Spleen (tissue), 11 donors: ENCODE data around the gene DNAJA2. TPM values are rescaled to one million over a fixed set of nuclear protein-coding genes. Genes with fewer than 3 reads are reported as not detected.

ENCODE experiments used
- DNase-seq: peaks from one replicate; pipeline ENCODE4 v3.0.0-alpha.2; 2020
- H3K27ac ChIP-seq, 8 donors: fragments of 200-600 bp; sonication (generic) in 7 of 8; 1 replicate in 4 of 8; 2 replicates in 4 of 8; pipeline versions ENCODE4 v1.5.0 to v1.8.0; 2016 to 2021; ENCODE audit warnings: inconsistent platforms in 4 of 8, mild to moderate bottlenecking in 4 of 8, moderate library complexity in 1 of 8
- H3K27me3 ChIP-seq, 7 donors: fragments of 200-600 bp; sonication (generic) in 6 of 7; replicated peaks in 1 of 7; 1 replicate in 4 of 7; 2 replicates in 3 of 7; pipeline versions ENCODE4 v1.5.0 to v1.8.0; 2016 to 2021; ENCODE audit warnings: inconsistent platforms in 3 of 7, mild to moderate bottlenecking in 1 of 7
- H3K36me3 ChIP-seq, 6 donors: fragments of 200-600 bp; sonication (generic) in 5 of 6; 1 replicate in 4 of 6; 2 replicates in 2 of 6; pipeline versions ENCODE4 v1.5.0 to v1.8.0; 2016 to 2021; ENCODE audit warnings: inconsistent platforms in 2 of 6
- H3K4me1 ChIP-seq, 6 donors: fragments of 200-600 bp; sonication (generic) in 5 of 6; 1 replicate in 3 of 6; 2 replicates in 3 of 6; pipeline versions ENCODE4 v1.5.0 to v1.8.0; 2016 to 2021; ENCODE audit warnings: inconsistent platforms in 3 of 6
- H3K4me3 ChIP-seq, 8 donors: fragments of 200-600 bp; sonication (generic) in 7 of 8; 1 replicate in 4 of 8; 2 replicates in 4 of 8; pipeline versions ENCODE4 v1.5.0 to v1.8.0; 2016 to 2021; ENCODE audit warnings: inconsistent platforms in 4 of 8, mild to moderate bottlenecking in 4 of 8, moderate library complexity in 2 of 8
- H3K9me3 ChIP-seq, 8 donors: fragments of 200-600 bp; sonication (generic) in 7 of 8; 1 replicate in 4 of 8; 2 replicates in 4 of 8; pipeline versions ENCODE4 v1.5.0 to v1.8.0; 2016 to 2021; ENCODE audit warnings: inconsistent platforms in 4 of 8
- POLR2A ChIP-seq, 3 donors: fragments of 450-650 bp; IDR thresholded peaks; one replicate each; pipeline ENCODE4 v1.5.1; 2017; ENCODE audit warnings: antibody characterized with exemption in 3 of 3, mild to moderate bottlenecking in 1 of 3
- POLR2AphosphoS5 ChIP-seq, 3 donors: sonication (generic); formaldehyde crosslinking; IDR thresholded peaks; one replicate each; pipeline ENCODE4 v1.5.1; 2017; ENCODE audit warnings: antibody characterized with exemption in 3 of 3
- WGBS, 5 donors: extraction: QIAGEN DNeasy Blood & Tissue Kit in 3 of 5; methylation state at CpG; one replicate each; pipeline versions ENCODE4 v1.1.5 to v1.1.7; 2013 to 2018; 5-methylcytosine and 5-hydroxymethylcytosine counted together
- intact Hi-C: fragments of 100-400 bp; cut with DNase I; formaldehyde crosslinking; loops from one replicate; pipeline ENCODE4 v1.15.0; 2023; ENCODE audit warnings: low total_unique reads
- polyA plus RNA-seq, 3 donors: library from polyadenylated mRNA; stranded (reverse); fragments of 200-250 nt; gene quantifications; one replicate each; pipeline ENCODE4 v1.2.1, GENCODE V29; 2013
- total RNA-seq, 7 donors: library from RNA; depleted of rRNA in 3 of 7; stranded (reverse); fragments of >200 nt in 3 of 7; fragmentation: NEBNext Ultra II Directional in 4 of 7; extraction: Animal tissue kit (Norgen Biotek cat#: 25700) in 4 of 7; gene quantifications; one replicate each; pipeline versions ENCODE4 v1.1.0 to v1.2.1, GENCODE V29; 2016 to 2021
- TF ChIP-seq, protein P1 (sequence below), 11 experiments: fragments of 200-600 bp in 7 of 11; fragments of 450-650 bp in 4 of 11; sonication (generic) in 4 of 11; IDR thresholded peaks in 8 of 11; conservative IDR thresholded peaks in 3 of 11; 1 replicate in 7 of 11; 2 replicates in 4 of 11; pipeline versions ENCODE4 v1.4.0 to v1.8.0; 2016 to 2021; ENCODE audit warnings: antibody characterized with exemption in 11 of 11, inconsistent platforms in 4 of 11, mild to moderate bottlenecking in 1 of 11
- donor health status: healthy with polysubstance abuse.
- donor health status: DM: no; HTN: no; CAD: no; lungs with moderate emphysema.
- donor health status: DM: no; HTN: no; CAD: no.
- donor health status: Bipolar disorder and iron deficiency.
- donor health status: healthy.
- donor health status: DM: no; HTN: no; CAD: no.
- donor health status: DM: yes; HTN: yes; CAD: no.

The DNAJA2 gene
- total and polyA plus RNA-seq, 10 donors: 25.0 to 61.5 (median 50.4) TPM

DNA sequence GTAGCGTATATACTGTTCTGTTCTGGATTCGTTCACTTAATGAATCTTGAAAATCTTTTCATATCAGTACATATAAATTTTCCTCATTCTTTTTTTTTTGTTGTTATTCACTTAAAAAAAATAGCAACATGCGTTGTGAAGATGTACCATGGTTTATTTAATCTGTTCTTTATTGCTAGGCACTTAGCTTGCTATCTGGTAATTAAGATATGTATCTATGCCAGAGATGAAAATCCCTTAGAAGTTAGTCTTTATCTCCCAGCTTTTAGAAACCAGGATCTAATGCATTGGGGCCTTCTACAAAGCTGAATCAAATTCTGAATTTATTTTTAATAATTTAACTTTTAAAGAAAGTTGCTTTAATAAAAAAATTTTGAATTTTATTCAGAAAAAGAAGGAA lies 13.0 kb upstream of the DNAJA2 start:
- DNase-seq: no peak
- intact Hi-C loops: no loop called here
- TF ChIP-seq POLR2A (IDR thresholded peaks at IDR 0.05): no peak
- no peaks in the 10 kb centered on the region for H3K27me3 ChIP-seq
- no peaks in the 10 kb centered on the region for H3K36me3 ChIP-seq
- 89 to 96% (median 94%) methylated on average over 3 of the region's 3 CpGs for WGBS, 5 donors
- no peaks in the 10 kb centered on the region for H3K4me1 ChIP-seq
- no peak overlapping the region for H3K27ac ChIP-seq
- no peak overlapping the region for H3K4me3 ChIP-seq
- H3K9me3 ChIP-seq: no peaks in the 10 kb centered on the region

DNA sequence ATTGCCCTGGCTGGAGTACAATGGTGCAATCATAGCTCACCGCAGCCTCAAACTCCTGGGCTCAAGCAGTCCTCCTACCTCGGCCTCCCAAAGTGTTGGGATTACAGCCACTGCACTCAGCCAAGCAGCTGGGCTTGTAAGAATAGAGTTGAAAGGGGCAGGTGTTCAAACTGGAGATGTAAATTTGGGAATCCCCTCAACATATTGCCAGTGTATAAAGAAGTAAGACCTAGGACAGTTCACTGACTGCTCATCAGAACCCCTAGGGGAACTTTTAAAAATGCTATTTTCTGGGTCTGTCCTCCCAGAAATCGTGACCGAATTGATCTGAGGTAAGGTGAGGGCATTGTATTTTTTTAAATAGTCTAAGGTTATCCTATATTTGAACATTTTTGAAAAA lies 8.9 kb upstream of the DNAJA2 start:
- no peaks in the 10 kb centered on the region for H3K9me3 ChIP-seq
- H3K27me3 ChIP-seq: no peaks in the 10 kb centered on the region
- no peak overlapping the region for H3K27ac ChIP-seq
- no peaks in the 10 kb centered on the region for H3K36me3 ChIP-seq
- intact Hi-C loops: no loop called here
- TF ChIP-seq, protein P1, sequence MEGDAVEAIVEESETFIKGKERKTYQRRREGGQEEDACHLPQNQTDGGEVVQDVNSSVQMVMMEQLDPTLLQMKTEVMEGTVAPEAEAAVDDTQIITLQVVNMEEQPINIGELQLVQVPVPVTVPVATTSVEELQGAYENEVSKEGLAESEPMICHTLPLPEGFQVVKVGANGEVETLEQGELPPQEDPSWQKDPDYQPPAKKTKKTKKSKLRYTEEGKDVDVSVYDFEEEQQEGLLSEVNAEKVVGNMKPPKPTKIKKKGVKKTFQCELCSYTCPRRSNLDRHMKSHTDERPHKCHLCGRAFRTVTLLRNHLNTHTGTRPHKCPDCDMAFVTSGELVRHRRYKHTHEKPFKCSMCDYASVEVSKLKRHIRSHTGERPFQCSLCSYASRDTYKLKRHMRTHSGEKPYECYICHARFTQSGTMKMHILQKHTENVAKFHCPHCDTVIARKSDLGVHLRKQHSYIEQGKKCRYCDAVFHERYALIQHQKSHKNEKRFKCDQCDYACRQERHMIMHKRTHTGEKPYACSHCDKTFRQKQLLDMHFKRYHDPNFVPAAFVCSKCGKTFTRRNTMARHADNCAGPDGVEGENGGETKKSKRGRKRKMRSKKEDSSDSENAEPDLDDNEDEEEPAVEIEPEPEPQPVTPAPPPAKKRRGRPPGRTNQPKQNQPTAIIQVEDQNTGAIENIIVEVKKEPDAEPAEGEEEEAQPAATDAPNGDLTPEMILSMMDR (IDR thresholded peaks at IDR 0.05 in 8 of 11, conservative IDR thresholded peaks at IDR 0.05 in 3 of 11): no peak
- TF ChIP-seq POLR2A (IDR thresholded peaks at IDR 0.05): no peak
- no peak for TF ChIP-seq POLR2AphosphoS5 (IDR thresholded peaks at IDR 0.05)
- 82 to 90% (median 87%) methylated on average over 4 of the region's 4 CpGs for WGBS, 5 donors
- no peak overlapping the region for H3K4me3 ChIP-seq
- H3K4me1 ChIP-seq: no peaks in the 10 kb centered on the region
- no peak for DNase-seq

DNA sequence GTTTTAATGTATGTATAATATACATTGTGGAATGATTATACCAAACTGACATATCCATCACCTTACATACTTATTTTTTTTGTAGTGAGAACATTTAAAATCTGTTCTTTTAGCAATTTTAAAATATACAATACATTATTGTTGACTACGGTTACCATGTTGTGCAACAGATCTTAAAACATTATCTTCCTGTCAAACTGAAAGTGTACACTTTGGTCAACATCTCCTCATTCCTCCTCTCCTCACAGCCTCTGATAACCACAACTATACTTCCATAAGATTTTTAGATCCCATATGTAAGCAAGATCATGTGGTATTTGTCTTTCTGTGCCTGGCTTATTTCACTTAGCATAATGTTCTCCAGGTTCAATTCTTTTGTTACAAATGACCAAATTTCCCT lies 7.5 kb upstream of the DNAJA2 start:
- peaks cover 0 to 3% (median 0%) of the 10 kb centered on the region in 6 donors for H3K4me1 ChIP-seq
- H3K9me3 ChIP-seq: no peaks in the 10 kb centered on the region
- H3K4me3 ChIP-seq: no peak overlapping the region
- no peak overlapping the region for H3K27ac ChIP-seq
- 46 to 77% (median 63%) methylated on average over 1 of the region's 1 CpG for WGBS, 5 donors
- no peak for DNase-seq
- no peaks in the 10 kb centered on the region for H3K36me3 ChIP-seq
- TF ChIP-seq, protein P1 (IDR thresholded peaks at IDR 0.05 in 8 of 11, conservative IDR thresholded peaks at IDR 0.05 in 3 of 11): no peak
- TF ChIP-seq POLR2AphosphoS5 (IDR thresholded peaks at IDR 0.05) (no peak), POLR2A (IDR thresholded peaks at IDR 0.05) (no peak)
- intact Hi-C loops: no loop called here
- H3K27me3 ChIP-seq: no peaks in the 10 kb centered on the region

DNA sequence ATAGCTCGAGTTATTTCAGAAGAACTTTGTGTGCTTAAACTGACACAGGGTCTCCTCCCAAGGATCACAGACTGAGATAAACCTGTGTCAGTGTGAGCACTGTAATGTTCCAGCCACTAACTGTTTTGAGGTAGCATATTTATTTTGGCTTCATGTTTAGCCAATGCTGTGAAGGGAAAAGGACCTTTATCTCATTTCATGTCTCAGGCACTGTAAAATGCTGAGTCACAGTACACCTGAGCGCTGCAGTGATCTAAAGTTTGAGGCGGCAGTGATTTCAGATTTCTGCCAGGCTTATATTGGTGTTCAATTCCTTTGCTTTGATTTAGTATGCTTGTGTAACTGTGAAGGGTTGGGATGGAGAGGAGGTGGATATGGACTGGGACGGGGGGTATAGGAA lies 3.1 kb upstream of the DNAJA2 start:
- DNase-seq: no peak
- 81 to 89% (median 84%) methylated on average over 4 of the region's 4 CpGs for WGBS, 5 donors

More for the DNA sequence above, 3.1 kb upstream of the DNAJA2 start:
- intact Hi-C loops: loop anchor here (10.0 kb wide), 2 partner anchors 168 to 488 kb away; partner anchors contain the start of genes ITFG1, NETO2 and PHKB
- Histone ChIP-seq H3K9me3 (no peaks in the 10 kb centered on the region), H3K27me3 (no peaks in the 10 kb centered on the region), H3K36me3 (peaks cover 0 to 4% (median 0%) of the 10 kb centered on the region in 6 donors), H3K27ac (no peak overlapping the region), H3K4me1 (peaks cover 17 to 31% (median 21%) of the 10 kb centered on the region in 6 donors), H3K4me3 (no peak overlapping the region)
- TF ChIP-seq POLR2A (IDR thresholded peaks at IDR 0.05) (no peak), POLR2AphosphoS5 (IDR thresholded peaks at IDR 0.05) (no peak)
- TF ChIP-seq, protein P1 (IDR thresholded peaks at IDR 0.05 in 8 of 11, conservative IDR thresholded peaks at IDR 0.05 in 3 of 11): no peak
